ENCODE results near the gene ZNF221. TPM values are rescaled to one million over a fixed set of nuclear protein-coding genes. Genes with fewer than 3 reads are reported as not detected.

ZNF221 gene
- total and polyA plus RNA-seq, 2 experiments from 2014 or later = 1.9 to 3.8 TPM

- Histone ChIP-seq H3K4me3 (no peak overlapping the region), H3K4me2 (ENCODE audit: unreplicated experiment) (no peak overlapping the region), H3K9me2 (ENCODE audit: insufficient read depth) (no peaks in the 10 kb centered on the region), H3K9me3 (ENCODE audit: low read depth) (no peaks in the 10 kb centered on the region), H3F3A (ENCODE audit: insufficient read depth) (peaks cover 17% of the 10 kb centered on the region), H3K4me1 (ENCODE audit: insufficient read depth) (peaks cover 12% of the 10 kb centered on the region), H3K27me3 (replicated peaks; ENCODE audit: insufficient read depth) (no peaks in the 10 kb centered on the region), H3K79me2 (ENCODE audit: insufficient read depth) (peaks cover 30% of the 10 kb centered on the region), H4K20me1 (ENCODE audit: insufficient read depth) (no peaks in the 10 kb centered on the region), H3K9ac (no peak overlapping the region), H3K36me3 (ENCODE audit: low read depth) (no peaks in the 10 kb centered on the region), H3K27ac (no peak overlapping the region), H2AFZ (no peak overlapping the region)
- 85 to 92% methylated on average over 3 of the region's 3 CpGs for WGBS, 2 experiments (ENCODE audit: low coverage in 1 of 2, low lambda C conversion rate in 2 of 2, missing lambda C conversion rate in 2 of 2)
- DNase-seq = no peak
- in situ Hi-C loops (cut with MboI) = no loop called here
- TF ChIP-seq EZH2phosphoT487 (IDR thresholded peaks at IDR 0.05; ENCODE audit: insufficient read depth, low read depth) (no peak), EZH2 (IDR thresholded peaks at IDR 0.05; ENCODE audit: insufficient read depth, poor library complexity, severe bottlenecking) (no peak)
Measured at GRCh38 chr19:43956827-43957226, 5.8 kb downstream of the ZNF221 start.

GRCh38 chr19:43957891-43958290 is 6.9 kb downstream of the ZNF221 start:
- Histone ChIP-seq H4K20me1 (ENCODE audit: insufficient read depth) (no peaks in the 10 kb centered on the region), H3K9ac (no peak overlapping the region), H3K4me3 (no peak overlapping the region), H3K9me2 (ENCODE audit: insufficient read depth) (no peaks in the 10 kb centered on the region), H3K27ac (no peak overlapping the region), H3F3A (ENCODE audit: insufficient read depth) (peaks cover 17% of the 10 kb centered on the region), H3K79me2 (ENCODE audit: insufficient read depth) (peaks cover 29% of the 10 kb centered on the region; the same call in 1 of the 2 replicates), H3K9me3 (ENCODE audit: low read depth) (no peaks in the 10 kb centered on the region), H3K27me3 (replicated peaks; ENCODE audit: insufficient read depth) (no peaks in the 10 kb centered on the region), H3K4me2 (ENCODE audit: unreplicated experiment) (peak overlapping the region; percentile 33), H3K4me1 (ENCODE audit: insufficient read depth) (peaks cover 12% of the 10 kb centered on the region), H2AFZ (no peak overlapping the region), H3K36me3 (ENCODE audit: low read depth) (no peaks in the 10 kb centered on the region)
- 95% methylated on average over 3 of the region's 3 CpGs for WGBS, 2 experiments (ENCODE audit: low coverage in 1 of 2, low lambda C conversion rate in 2 of 2, missing lambda C conversion rate in 2 of 2)
- TF ChIP-seq EZH2phosphoT487 (IDR thresholded peaks at IDR 0.05; ENCODE audit: insufficient read depth, low read depth) (no peak), EZH2 (IDR thresholded peaks at IDR 0.05; ENCODE audit: insufficient read depth, poor library complexity, severe bottlenecking) (no peak)
- in situ Hi-C loops (cut with MboI) = no loop called here
- DNase-seq = peak; percentile 85

GRCh38 chr19:43960411-43960810 is 9.4 kb downstream of the ZNF221 start:
- H3K79me2 ChIP-seq (ENCODE audit: insufficient read depth) = peaks cover 29% of the 10 kb centered on the region; the same call in 1 of the 2 replicates

GRCh38 chr19:43966079-43966694 is 15.2 kb downstream of the ZNF221 start:
- Histone ChIP-seq H3K9ac (no peak overlapping the region), H3K9me2 (ENCODE audit: insufficient read depth) (no peaks in the 10 kb centered on the region), H3K79me2 (ENCODE audit: insufficient read depth) (peaks cover 9% of the 10 kb centered on the region; the same call in 1 of the 2 replicates), H3K4me2 (ENCODE audit: unreplicated experiment) (no peak overlapping the region), H3K4me3 (no peak overlapping the region), H3K36me3 (ENCODE audit: low read depth) (peaks cover 71% of the 10 kb centered on the region), H3K27ac (no peak overlapping the region), H2AFZ (no peak overlapping the region), H4K20me1 (ENCODE audit: insufficient read depth) (no peaks in the 10 kb centered on the region), H3K4me1 (ENCODE audit: insufficient read depth) (no peaks in the 10 kb centered on the region), H3K9me3 (ENCODE audit: low read depth) (peaks cover 7% of the 10 kb centered on the region), H3F3A (ENCODE audit: insufficient read depth) (no peaks in the 10 kb centered on the region), H3K27me3 (replicated peaks; ENCODE audit: insufficient read depth) (no peaks in the 10 kb centered on the region)
- in situ Hi-C loops (cut with MboI) = no loop called here
- TF ChIP-seq EZH2 (IDR thresholded peaks at IDR 0.05; ENCODE audit: insufficient read depth, poor library complexity, severe bottlenecking) (no peak), EZH2phosphoT487 (IDR thresholded peaks at IDR 0.05; ENCODE audit: insufficient read depth, low read depth) (no peak)
- DNase-seq = peak; percentile 4
- 91 to 93% methylated on average over 3 of the region's 3 CpGs for WGBS, 2 experiments (ENCODE audit: low coverage in 1 of 2, low lambda C conversion rate in 2 of 2, missing lambda C conversion rate in 2 of 2)

More at GRCh38 chr19:43960411-43960810, 9.4 kb downstream of the ZNF221 start:
- Histone ChIP-seq H3K9me3 (ENCODE audit: low read depth) (no peaks in the 10 kb centered on the region), H2AFZ (no peak overlapping the region), H3K27me3 (replicated peaks; ENCODE audit: insufficient read depth) (no peaks in the 10 kb centered on the region), H3K4me1 (ENCODE audit: insufficient read depth) (peaks cover 12% of the 10 kb centered on the region), H3K36me3 (ENCODE audit: low read depth) (peaks cover 20% of the 10 kb centered on the region), H3K27ac (no peak overlapping the region), H3K9ac (no peak overlapping the region), H3F3A (ENCODE audit: insufficient read depth) (peaks cover 17% of the 10 kb centered on the region), H3K4me3 (no peak overlapping the region), H3K9me2 (ENCODE audit: insufficient read depth) (no peaks in the 10 kb centered on the region), H4K20me1 (ENCODE audit: insufficient read depth) (no peaks in the 10 kb centered on the region), H3K4me2 (ENCODE audit: unreplicated experiment) (no peak overlapping the region)
- TF ChIP-seq EZH2 (IDR thresholded peaks at IDR 0.05; ENCODE audit: insufficient read depth, poor library complexity, severe bottlenecking) (no peak), EZH2phosphoT487 (IDR thresholded peaks at IDR 0.05; ENCODE audit: insufficient read depth, low read depth) (no peak)
- in situ Hi-C loops (cut with MboI) = no loop called here
- no peak for DNase-seq
- 68 to 69% methylated on average over 4 of the region's 4 CpGs for WGBS, 2 experiments (ENCODE audit: low coverage in 1 of 2, low lambda C conversion rate in 2 of 2, missing lambda C conversion rate in 2 of 2)
